ENCODE measurements around the gene LCT.

The LCT gene

GRCh38 chr2:135741043-135741394 lies 96.0 kb downstream of the LCT start:
- DNase-seq: no peak

- DNase-seq: no peak
Observed at GRCh38 chr2:135740206-135740605, 96.8 kb downstream of the LCT start.
